Osteocyte (in vitro differentiated cells): Measurements from ENCODE around the gene DAPK2. TPM values are rescaled to one million over a fixed set of nuclear protein-coding genes. Genes with fewer than 3 reads are reported as not detected.

ENCODE experiments used
- DNase-seq: peaks from one replicate; pipeline ENCODE4 v3.0.0; 2021; ENCODE audit warnings: mixed read lengths; ENCODE audit not compliant: unreplicated experiment; ENCODE audit errors: extremely low spot score
- H3K27ac Mint-ChIP-seq: one replicate; pipeline ENCODE4 v1.8.0; 2021; ENCODE audit warnings: mild to moderate bottlenecking, mixed read lengths; ENCODE audit not compliant: unreplicated experiment
- H3K27me3 Mint-ChIP-seq: one replicate; pipeline ENCODE4 v1.8.0; 2021; ENCODE audit warnings: mixed read lengths; ENCODE audit not compliant: unreplicated experiment
- H3K36me3 Mint-ChIP-seq: one replicate; pipeline ENCODE4 v1.8.0; 2021; ENCODE audit warnings: mixed read lengths; ENCODE audit not compliant: unreplicated experiment
- H3K4me1 Mint-ChIP-seq: one replicate; pipeline ENCODE4 v1.8.0; 2021; ENCODE audit warnings: mixed read lengths; ENCODE audit not compliant: unreplicated experiment
- H3K4me3 Mint-ChIP-seq: one replicate; pipeline ENCODE4 v1.8.0; 2021; ENCODE audit warnings: mild to moderate bottlenecking, moderate library complexity, mixed read lengths; ENCODE audit not compliant: unreplicated experiment
- H3K9me3 Mint-ChIP-seq: one replicate; pipeline ENCODE4 v1.8.0; 2021; ENCODE audit warnings: mixed read lengths; ENCODE audit not compliant: unreplicated experiment
- total RNA-seq: library from RNA; stranded (reverse); gene quantifications from 2 replicates; pipeline ENCODE4 v1.2.1, GENCODE V29; 2021
- TF ChIP-seq, protein P1 (sequence below): fragments of 200-600 bp; sonication (generic); IDR thresholded peaks from 2 replicates; pipeline ENCODE4 v1.5.0; 2021; ENCODE audit warnings: antibody characterized with exemption, mild to moderate bottlenecking, moderate library complexity

DAPK2 gene
- total RNA-seq, 1 donor from 2014 or later = 17.6 TPM

DNA sequence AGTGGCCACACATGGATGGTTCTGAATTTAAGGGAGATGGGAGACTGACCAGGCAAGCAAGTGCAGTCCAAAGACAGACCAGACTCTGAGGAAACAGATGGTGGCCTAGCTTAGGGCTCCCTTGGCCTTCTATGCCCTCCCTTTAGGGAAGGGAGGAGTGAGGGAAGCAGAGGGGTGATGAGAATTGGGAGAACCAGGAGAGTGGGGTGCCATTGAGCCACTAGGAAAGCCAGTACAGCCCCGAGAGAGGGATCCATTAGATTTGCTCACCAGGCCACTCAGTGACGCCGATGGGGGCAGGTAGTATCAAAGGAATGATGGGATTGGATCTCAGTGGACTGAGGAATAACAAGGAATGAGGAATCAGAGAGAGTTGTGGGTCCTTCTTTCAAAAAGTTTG lies 182.1 kb downstream of the DAPK2 start:
- H3K9me3 Mint-ChIP-seq = no peaks in the 10 kb centered on the region
- no peak for DNase-seq
- H3K27ac Mint-ChIP-seq = no peak overlapping the region
- H3K4me1 Mint-ChIP-seq = peaks cover under 1% of the 10 kb centered on the region
- peaks cover 2% of the 10 kb centered on the region for H3K27me3 Mint-ChIP-seq
- TF ChIP-seq, protein P1, sequence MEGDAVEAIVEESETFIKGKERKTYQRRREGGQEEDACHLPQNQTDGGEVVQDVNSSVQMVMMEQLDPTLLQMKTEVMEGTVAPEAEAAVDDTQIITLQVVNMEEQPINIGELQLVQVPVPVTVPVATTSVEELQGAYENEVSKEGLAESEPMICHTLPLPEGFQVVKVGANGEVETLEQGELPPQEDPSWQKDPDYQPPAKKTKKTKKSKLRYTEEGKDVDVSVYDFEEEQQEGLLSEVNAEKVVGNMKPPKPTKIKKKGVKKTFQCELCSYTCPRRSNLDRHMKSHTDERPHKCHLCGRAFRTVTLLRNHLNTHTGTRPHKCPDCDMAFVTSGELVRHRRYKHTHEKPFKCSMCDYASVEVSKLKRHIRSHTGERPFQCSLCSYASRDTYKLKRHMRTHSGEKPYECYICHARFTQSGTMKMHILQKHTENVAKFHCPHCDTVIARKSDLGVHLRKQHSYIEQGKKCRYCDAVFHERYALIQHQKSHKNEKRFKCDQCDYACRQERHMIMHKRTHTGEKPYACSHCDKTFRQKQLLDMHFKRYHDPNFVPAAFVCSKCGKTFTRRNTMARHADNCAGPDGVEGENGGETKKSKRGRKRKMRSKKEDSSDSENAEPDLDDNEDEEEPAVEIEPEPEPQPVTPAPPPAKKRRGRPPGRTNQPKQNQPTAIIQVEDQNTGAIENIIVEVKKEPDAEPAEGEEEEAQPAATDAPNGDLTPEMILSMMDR = no peak
- no peaks in the 10 kb centered on the region for H3K36me3 Mint-ChIP-seq
- no peak overlapping the region for H3K4me3 Mint-ChIP-seq

DNA sequence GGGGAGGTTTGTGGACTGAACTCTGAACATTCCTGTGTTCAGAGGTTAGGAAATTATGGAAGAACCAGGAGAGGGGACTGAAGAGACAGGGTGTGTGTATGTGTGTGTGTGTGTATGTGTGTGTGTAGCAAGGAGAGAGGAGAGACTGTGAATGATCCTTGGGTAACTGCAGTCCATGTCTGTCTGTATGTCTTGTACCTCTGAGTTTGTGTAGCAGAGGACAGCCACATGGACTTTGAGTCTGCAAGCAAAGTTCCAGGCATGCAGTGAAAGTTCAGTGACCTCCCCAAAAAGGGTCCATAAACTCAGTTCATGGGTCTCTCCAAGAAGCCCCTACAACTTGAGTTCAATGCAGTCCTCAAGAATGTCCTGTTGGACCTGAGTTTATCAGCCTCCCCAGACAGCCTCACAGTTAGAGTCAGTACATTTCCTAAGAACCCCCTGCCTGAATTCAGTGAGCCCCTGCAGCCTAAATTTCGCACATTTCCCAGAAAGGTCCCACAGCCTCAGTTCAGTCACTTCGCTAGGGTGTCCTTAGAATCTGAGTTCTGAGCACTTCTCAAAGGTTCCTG lies 184.3 kb downstream of the DAPK2 start:
- no peak overlapping the region for H3K4me3 Mint-ChIP-seq
- DNase-seq = no peak
- H3K4me1 Mint-ChIP-seq = peaks cover 16% of the 10 kb centered on the region
- no peak overlapping the region for H3K27ac Mint-ChIP-seq
- H3K9me3 Mint-ChIP-seq = no peaks in the 10 kb centered on the region
- H3K27me3 Mint-ChIP-seq = peaks cover 2% of the 10 kb centered on the region
- no peaks in the 10 kb centered on the region for H3K36me3 Mint-ChIP-seq
- TF ChIP-seq, protein P1 = no peak

DNA sequence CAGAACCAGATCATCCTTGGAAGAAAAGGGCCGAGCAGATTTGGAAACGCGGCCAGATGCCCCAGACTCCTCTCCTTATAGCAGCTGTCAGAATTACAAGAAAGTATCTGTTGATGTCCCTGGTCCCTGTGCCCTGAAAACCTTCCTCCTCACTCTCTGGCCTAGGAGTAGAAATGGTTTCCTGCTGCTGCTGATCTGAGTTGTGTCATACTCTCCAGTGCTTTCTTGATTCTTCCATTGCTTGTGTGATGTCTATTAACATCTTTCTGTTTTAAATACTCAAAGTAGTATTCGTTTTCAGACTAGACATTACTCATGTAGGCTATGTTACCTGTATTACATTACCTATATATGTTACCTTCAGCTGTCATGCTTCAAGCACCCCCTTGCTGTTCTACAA lies 185.7 kb downstream of the DAPK2 start:
- Mint-ChIP-seq H3K4me3 (no peak overlapping the region), H3K36me3 (no peaks in the 10 kb centered on the region), H3K27me3 (peaks cover 2% of the 10 kb centered on the region), H3K27ac (no peak overlapping the region), H3K9me3 (no peaks in the 10 kb centered on the region), H3K4me1 (peaks cover 21% of the 10 kb centered on the region)
- no peak for DNase-seq
- TF ChIP-seq, protein P1 = no peak

DNA sequence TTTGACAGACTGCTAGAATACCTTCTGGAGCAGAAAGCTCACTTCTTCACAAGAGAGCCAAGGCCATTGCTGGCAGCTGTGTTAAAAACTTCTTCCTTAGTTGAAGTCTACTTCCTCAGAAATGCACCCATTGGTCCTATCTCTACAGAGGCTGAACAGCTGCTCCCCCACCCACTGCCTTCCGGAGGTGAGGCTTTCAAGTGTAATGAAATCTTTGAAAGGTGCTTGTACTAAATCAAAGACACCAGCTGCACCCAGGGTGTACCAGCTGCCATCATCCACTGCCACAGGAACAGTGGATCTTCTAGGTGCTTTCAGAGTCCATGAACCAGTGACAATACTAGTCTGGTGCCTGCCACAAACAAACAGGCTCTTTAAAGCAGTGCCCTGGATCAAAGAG lies 186.1 kb downstream of the DAPK2 start:
- TF ChIP-seq, protein P1 = no peak
- Mint-ChIP-seq H3K4me1 (peaks cover 21% of the 10 kb centered on the region), H3K36me3 (no peaks in the 10 kb centered on the region), H3K4me3 (no peak overlapping the region), H3K27ac (no peak overlapping the region), H3K27me3 (peaks cover 2% of the 10 kb centered on the region), H3K9me3 (no peaks in the 10 kb centered on the region)
- no peak for DNase-seq

DNA sequence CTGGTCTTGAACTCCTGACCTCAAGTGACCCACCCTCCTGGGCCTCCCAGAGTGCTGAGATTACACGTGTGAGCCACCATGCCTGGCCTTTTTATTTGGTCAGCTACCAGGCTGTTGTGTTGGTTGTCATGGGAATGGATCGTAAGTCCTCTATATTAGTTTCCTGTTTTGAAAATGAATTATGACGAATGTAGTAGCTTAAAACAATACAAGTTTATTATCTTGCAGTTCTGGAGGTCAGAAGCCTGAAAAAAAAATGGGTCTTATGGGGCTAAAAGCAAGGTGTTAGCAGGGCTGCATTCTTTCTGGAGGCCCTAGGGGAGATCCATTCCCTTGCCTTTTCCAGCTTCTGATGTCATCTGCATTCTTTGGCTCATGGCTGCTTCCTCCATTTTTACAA lies 187.4 kb downstream of the DAPK2 start:
- peaks cover 21% of the 10 kb centered on the region for H3K4me1 Mint-ChIP-seq
- no peak for DNase-seq
- no peaks in the 10 kb centered on the region for H3K36me3 Mint-ChIP-seq
- no peaks in the 10 kb centered on the region for H3K9me3 Mint-ChIP-seq
- H3K4me3 Mint-ChIP-seq = no peak overlapping the region
- TF ChIP-seq, protein P1 = no peak
- H3K27me3 Mint-ChIP-seq = no peaks in the 10 kb centered on the region
- H3K27ac Mint-ChIP-seq = no peak overlapping the region
